Neural progenitor cell (in vitro differentiated cells): ENCODE results near the gene CFAP92.

Experiments
- CTCF ChIP-seq: fragments of 200-600 bp; sonication (generic); IDR thresholded peaks from 2 replicates; pipeline ENCODE4 v1.5.1; 2017; ENCODE audit warnings: antibody characterized with exemption, mild to moderate bottlenecking
- EZH2 ChIP-seq: fragments of 200-600 bp; sonication (generic); IDR thresholded peaks from 2 replicates; pipeline ENCODE4 v1.6.1; 2017; ENCODE audit warnings: antibody characterized with exemption, mild to moderate bottlenecking, moderate library complexity
- EZH2phosphoT487 ChIP-seq: fragments of 200-600 bp; sonication (generic); IDR thresholded peaks from 2 replicates; pipeline ENCODE4 v1.6.1; 2017; ENCODE audit warnings: antibody characterized with exemption

DNA sequence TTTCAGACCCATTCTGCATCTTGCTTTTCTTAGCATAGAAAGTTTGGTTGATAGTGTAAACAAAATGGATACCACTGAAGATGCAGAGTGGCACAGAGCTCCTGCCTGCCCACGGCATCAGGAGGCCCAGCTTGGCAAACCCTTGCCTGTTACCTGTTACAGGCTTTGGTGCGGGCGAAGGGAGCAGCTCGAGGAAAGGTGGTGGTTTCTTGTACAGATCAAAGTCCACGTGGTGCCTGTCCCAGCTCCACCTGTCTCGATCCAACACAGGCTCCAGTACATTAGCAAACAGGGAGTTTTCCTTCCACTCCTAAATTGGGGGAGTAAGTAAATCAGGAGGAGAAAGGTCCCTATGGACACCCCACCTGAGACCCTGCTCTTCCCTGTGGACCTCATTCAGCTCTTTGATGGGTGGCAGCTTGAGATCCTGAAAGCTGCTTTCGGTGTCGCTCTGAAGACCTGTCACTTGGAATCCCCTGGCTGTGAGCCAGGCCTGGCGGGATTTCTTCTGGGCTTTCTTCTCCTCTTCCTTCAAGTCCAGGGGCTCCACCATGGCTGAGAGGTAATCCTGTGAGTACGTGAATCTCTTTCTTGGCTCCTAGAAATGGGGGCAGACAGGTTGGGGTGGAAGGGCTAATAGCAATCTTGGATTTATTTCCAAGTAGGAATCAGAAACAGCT, 78.8 kb downstream of the CFAP92 start:
- TF ChIP-seq CTCF (no peak), EZH2phosphoT487 (no peak), EZH2 (no peak)
